ENCODE measurements around the gene VIM. TPM values are rescaled to one million over a fixed set of nuclear protein-coding genes. Genes with fewer than 3 reads are reported as not detected.

VIM gene
- total and polyA plus RNA-seq, 2 experiments from 2014 or later: 131 to 228 TPM

DNA sequence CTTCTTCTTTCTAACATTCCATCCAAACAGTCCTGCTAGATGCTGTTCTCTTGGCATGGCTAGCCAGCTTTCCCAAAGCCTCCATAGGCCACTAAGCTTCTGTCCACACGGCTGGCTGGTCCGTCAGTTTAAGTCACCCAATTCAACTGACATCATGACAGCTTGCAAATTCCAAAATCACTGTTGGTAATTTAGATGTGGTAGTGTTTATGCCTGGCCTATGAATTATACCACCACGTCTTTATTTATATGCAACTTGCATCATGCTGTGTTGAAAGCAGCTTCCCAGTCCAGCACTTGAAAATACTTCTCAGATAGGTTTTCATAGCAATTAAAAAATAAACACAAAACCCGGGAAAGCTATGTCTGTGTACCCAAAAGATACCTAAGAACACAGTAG is 2.2 kb upstream of the VIM start:
- peaks cover 12% of the 10 kb centered on the region; the same call in 1 of the 2 replicates for H3F3A ChIP-seq (replicated peaks; ENCODE audit: low read depth)
- Mint-ChIP-seq H3K27me3 (ENCODE audit: insufficient read depth, low read depth, poor library complexity) (peaks cover 42% of the 10 kb centered on the region), H3K27ac (no peak overlapping the region), H3K9me3 (peaks cover 2% of the 10 kb centered on the region; the same call in 1 of the 3 replicates), H3K4me1 (peaks cover 22% of the 10 kb centered on the region), H3K4me3 (no peak overlapping the region), H3K36me3 (ENCODE audit: low read depth) (no peaks in the 10 kb centered on the region; the same call in 2 of the 3 replicates)
- H4K20me1 ChIP-seq (replicated peaks; ENCODE audit: insufficient read depth): no peaks in the 10 kb centered on the region
- no peak for ATAC-seq
- no peak overlapping the region for H2AFZ ChIP-seq
- no peak overlapping the region for H3K27ac ChIP-seq (ENCODE audit: low read depth)
- no peak for TF ChIP-seq NANOG (IDR thresholded peaks at IDR 0.05; ENCODE audit: borderline replicate concordance)
- TF ChIP-seq, protein P1, sequence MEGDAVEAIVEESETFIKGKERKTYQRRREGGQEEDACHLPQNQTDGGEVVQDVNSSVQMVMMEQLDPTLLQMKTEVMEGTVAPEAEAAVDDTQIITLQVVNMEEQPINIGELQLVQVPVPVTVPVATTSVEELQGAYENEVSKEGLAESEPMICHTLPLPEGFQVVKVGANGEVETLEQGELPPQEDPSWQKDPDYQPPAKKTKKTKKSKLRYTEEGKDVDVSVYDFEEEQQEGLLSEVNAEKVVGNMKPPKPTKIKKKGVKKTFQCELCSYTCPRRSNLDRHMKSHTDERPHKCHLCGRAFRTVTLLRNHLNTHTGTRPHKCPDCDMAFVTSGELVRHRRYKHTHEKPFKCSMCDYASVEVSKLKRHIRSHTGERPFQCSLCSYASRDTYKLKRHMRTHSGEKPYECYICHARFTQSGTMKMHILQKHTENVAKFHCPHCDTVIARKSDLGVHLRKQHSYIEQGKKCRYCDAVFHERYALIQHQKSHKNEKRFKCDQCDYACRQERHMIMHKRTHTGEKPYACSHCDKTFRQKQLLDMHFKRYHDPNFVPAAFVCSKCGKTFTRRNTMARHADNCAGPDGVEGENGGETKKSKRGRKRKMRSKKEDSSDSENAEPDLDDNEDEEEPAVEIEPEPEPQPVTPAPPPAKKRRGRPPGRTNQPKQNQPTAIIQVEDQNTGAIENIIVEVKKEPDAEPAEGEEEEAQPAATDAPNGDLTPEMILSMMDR (conservative IDR thresholded peaks at IDR 0.05; ENCODE audit: low read depth in 2 of 2): no peak
- no peaks in the 10 kb centered on the region for H3K79me2 ChIP-seq (replicated peaks; ENCODE audit: insufficient read depth)
- no peaks in the 10 kb centered on the region for H3K36me3 ChIP-seq (ENCODE audit: insufficient read depth)
- DNase-seq (ENCODE audit: low spot score): no peak
- no peaks in the 10 kb centered on the region for H3K9me2 ChIP-seq (ENCODE audit: insufficient read depth)
- H3K4me3 ChIP-seq: no peak overlapping the region
- no peak overlapping the region for H3K4me2 ChIP-seq
- H3K4me1 ChIP-seq (ENCODE audit: insufficient read depth): peaks cover 19% of the 10 kb centered on the region
- H3K27me3 ChIP-seq (ENCODE audit: insufficient read depth): peaks cover 42% of the 10 kb centered on the region

DNA sequence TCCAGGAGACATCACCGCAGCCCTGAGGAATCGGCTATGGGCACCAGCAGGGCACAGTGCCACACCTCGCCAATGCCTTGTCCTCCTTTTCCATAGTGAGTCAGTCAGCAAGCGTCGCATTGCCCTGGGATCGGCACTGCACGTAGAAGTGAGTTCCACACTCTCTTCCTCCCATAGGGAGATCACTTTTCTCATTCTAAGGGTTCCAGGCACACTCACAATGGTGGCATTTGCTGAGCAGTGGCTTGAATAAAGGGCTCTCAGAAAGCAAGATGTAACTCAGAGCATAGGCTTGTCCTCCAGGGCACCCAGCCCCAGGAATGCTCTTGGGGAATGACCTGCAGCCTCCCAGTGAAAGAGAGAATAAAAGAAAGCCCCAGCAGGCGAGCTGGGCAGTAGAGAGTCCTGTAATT is 1.1 kb upstream of the VIM start:
- Mint-ChIP-seq H3K4me3 (peak overlapping the region; percentile 87; the same call in 1 of the 3 replicates), H3K4me1 (peaks cover 20% of the 10 kb centered on the region), H3K36me3 (ENCODE audit: low read depth) (no peaks in the 10 kb centered on the region; the same call in 1 of the 3 replicates), H3K27ac (no peak overlapping the region), H3K9me3 (peaks cover 2% of the 10 kb centered on the region; the same call in 1 of the 3 replicates), H3K27me3 (ENCODE audit: insufficient read depth, low read depth, poor library complexity) (peaks cover 43% of the 10 kb centered on the region)
- ATAC-seq (peak; percentile 4), DNase-seq (ENCODE audit: low spot score) (peak; percentile 39)
- H3F3A ChIP-seq (replicated peaks; ENCODE audit: low read depth): peaks cover 12% of the 10 kb centered on the region; the same call in 1 of the 2 replicates
- H3K4me2 ChIP-seq: peak overlapping the region; percentile 93
- no peaks in the 10 kb centered on the region for H3K9me2 ChIP-seq (ENCODE audit: insufficient read depth)
- H2AFZ ChIP-seq: no peak overlapping the region
- H3K27me3 ChIP-seq (ENCODE audit: insufficient read depth): peaks cover 42% of the 10 kb centered on the region
- no peak for TF ChIP-seq NANOG (IDR thresholded peaks at IDR 0.05; ENCODE audit: borderline replicate concordance)
- TF ChIP-seq, protein P1 (conservative IDR thresholded peaks at IDR 0.05; ENCODE audit: low read depth in 2 of 2): no peak
- no peak for TF ChIP-seq CREB1 (CRISPR knock-in tag; IDR thresholded peaks at IDR 0.05; ENCODE audit: low read depth)
- TF ChIP-seq, protein P2, sequence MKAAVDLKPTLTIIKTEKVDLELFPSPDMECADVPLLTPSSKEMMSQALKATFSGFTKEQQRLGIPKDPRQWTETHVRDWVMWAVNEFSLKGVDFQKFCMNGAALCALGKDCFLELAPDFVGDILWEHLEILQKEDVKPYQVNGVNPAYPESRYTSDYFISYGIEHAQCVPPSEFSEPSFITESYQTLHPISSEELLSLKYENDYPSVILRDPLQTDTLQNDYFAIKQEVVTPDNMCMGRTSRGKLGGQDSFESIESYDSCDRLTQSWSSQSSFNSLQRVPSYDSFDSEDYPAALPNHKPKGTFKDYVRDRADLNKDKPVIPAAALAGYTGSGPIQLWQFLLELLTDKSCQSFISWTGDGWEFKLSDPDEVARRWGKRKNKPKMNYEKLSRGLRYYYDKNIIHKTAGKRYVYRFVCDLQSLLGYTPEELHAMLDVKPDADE (IDR thresholded peaks at IDR 0.05): no peak
- no peak for TF ChIP-seq ZNF114 (CRISPR knock-in tag; IDR thresholded peaks at IDR 0.05)
- no peak for TF ChIP-seq STAT1 (IDR thresholded peaks at IDR 0.05; ENCODE audit: unreplicated experiment)
- no peaks in the 10 kb centered on the region for H4K20me1 ChIP-seq (replicated peaks; ENCODE audit: insufficient read depth)
- no peaks in the 10 kb centered on the region for H3K36me3 ChIP-seq (ENCODE audit: insufficient read depth)
- no peak overlapping the region for H3K27ac ChIP-seq (ENCODE audit: low read depth)
- H3K4me1 ChIP-seq (ENCODE audit: insufficient read depth): peaks cover 19% of the 10 kb centered on the region
- peak overlapping the region; percentile 96; the same call in 1 of the 2 replicates for H3K4me3 ChIP-seq
- no peaks in the 10 kb centered on the region for H3K79me2 ChIP-seq (replicated peaks; ENCODE audit: insufficient read depth)
